ENCODE data around the gene LGALS7. TPM values are rescaled to one million over a fixed set of nuclear protein-coding genes. Genes with fewer than 3 reads are reported as not detected.
"Not testable (repeated sequence)": the region's sequence is repeated elsewhere in the genome, so short reads cannot be mapped to it uniquely, and the experiment has no call there.

The LGALS7 gene
- total RNA-seq, 1 experiment from 2014 or later = not detected

- intact Hi-C loops (cut with micrococcal nuclease; ENCODE audit: unreplicated experiment) = no loop called here
- BruUV-seq (replicated peaks) = no TSS peak
- ATAC-seq = peak; percentile 35; the same call in 1 of the 2 replicates
- Histone ChIP-seq H3K27me3 (ENCODE audit: control insufficient read depth, insufficient read depth, low read length) (no peaks in the 10 kb centered on the region), H3K27ac (ENCODE audit: low read length) (peak overlapping the region; percentile 3; the same call in 1 of the 2 replicates), H3K4me3 (ENCODE audit: low read depth in 2 of 2, low read length in 2 of 2) (no peak overlapping the region), H3K9me3 (ENCODE audit: control insufficient read depth, insufficient read depth, low read depth, low read length) (no peaks in the 10 kb centered on the region), H3K4me1 (ENCODE audit: control insufficient read depth, insufficient read depth, low read length) (peaks cover 7% of the 10 kb centered on the region; the same call in 1 of the 2 replicates), H3K36me3 (ENCODE audit: control insufficient read depth, insufficient read depth, low read length) (no peaks in the 10 kb centered on the region)
- in situ Hi-C loops (cut with HindIII; ENCODE audit: low pct_unique_long_range_greater_than_20kb, low sequenced_read_pairs) = loop anchor here (25.0 kb wide), 1 partner anchor 988 kb away; the partner anchor contains the start of gene LEUTX
- peak; percentile 61 for DNase-seq (ENCODE audit: low read depth, low spot score)
- ChIA-PET POLR2A (interaction anchor here (0.6 to 1.6 kb wide), 3 partner anchors 131 to 1127 kb away, joined by 3 to 5 read pairs (median 3); partner anchors contain the start of genes MRPS12 and SARS2), CTCF (interaction anchor here (0.6 to 1.1 kb wide), 3 partner anchors 77 to 1466 kb away, joined by 4 to 9 read pairs (median 4); partner anchors contain the start of genes MRPS12 and SARS2)
- TF ChIP-seq CTCF (IDR thresholded peaks at IDR 0.05) = no peak
- no peak for TF ChIP-seq REST (IDR thresholded peaks at IDR 0.05; ENCODE audit: insufficient read depth in 1 of 2, low read depth in 2 of 2, low read length in 1 of 2)
- TF ChIP-seq POLR2AphosphoS5 (IDR thresholded peaks at IDR 0.05; ENCODE audit: low read depth, low read length) = no peak
- no peak for TF ChIP-seq SIN3A (IDR thresholded peaks at IDR 0.05; ENCODE audit: borderline replicate concordance, insufficient read depth, low read depth, low read length)
- TF ChIP-seq TCF7L2 (IDR thresholded peaks at IDR 0.05; ENCODE audit: low read depth, low read length) = no peak
Observed at GRCh38 chr19:38799104-38799503, 25.8 kb upstream of the LGALS7 start.

DNA sequence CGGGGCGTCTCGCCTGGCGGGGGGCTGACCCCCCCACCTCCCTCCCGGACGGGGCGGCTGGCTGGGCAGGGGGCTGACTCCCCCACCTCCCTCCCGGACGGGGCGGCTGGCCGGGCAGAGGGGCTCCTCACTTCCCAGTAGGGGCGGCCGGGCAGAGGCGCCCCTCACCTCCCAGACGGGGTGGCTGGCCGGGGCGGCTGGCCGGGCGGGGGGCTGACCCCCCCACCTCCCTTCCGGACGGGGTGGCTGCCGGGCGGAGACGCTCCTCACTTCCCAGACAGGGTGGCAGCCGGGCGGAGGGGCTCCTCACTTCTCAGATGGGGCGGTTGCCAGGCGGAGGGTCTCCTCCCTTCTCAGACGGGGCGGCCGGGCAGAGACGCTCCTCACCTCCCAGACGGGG, 24.5 kb upstream of the LGALS7 start:
- POLR2A ChIA-PET; BruUV-seq (replicated peaks); H3K9me3 ChIP-seq (ENCODE audit: control insufficient read depth, insufficient read depth, low read depth, low read length); H3K4me3 ChIP-seq (ENCODE audit: low read depth in 2 of 2, low read length in 2 of 2); H3K27ac ChIP-seq (ENCODE audit: low read length); CTCF ChIA-PET; H3K4me1 ChIP-seq (ENCODE audit: control insufficient read depth, insufficient read depth, low read length); H3K36me3 ChIP-seq (ENCODE audit: control insufficient read depth, insufficient read depth, low read length); ATAC-seq; intact Hi-C loops (cut with micrococcal nuclease; ENCODE audit: unreplicated experiment); DNase-seq (ENCODE audit: low read depth, low spot score); H3K27me3 ChIP-seq (ENCODE audit: control insufficient read depth, insufficient read depth, low read length): not testable (repeated sequence)
- in situ Hi-C loops (cut with HindIII; ENCODE audit: low pct_unique_long_range_greater_than_20kb, low sequenced_read_pairs) = loop anchor here (25.0 kb wide), 1 partner anchor 990 kb away; the partner anchor contains the start of gene LEUTX

DNA sequence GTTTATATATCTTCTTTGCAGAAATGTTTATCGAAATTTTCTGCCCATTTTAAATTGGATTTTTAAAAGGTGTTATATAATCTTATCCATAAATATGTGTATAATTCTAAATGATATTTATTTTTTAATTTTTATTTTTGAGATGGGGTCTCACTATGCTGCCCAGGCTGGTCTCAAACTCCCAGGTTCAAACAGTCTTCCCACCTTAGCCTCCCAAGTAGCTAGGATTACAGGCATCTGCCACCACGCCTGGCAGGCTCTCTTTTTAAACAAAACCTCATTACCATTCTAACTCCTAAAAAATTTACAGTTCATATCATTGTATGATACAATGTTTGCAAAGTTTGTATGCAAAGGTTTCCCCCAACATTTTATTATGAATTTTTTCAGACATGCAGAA, 22.8 kb upstream of the LGALS7 start:
- H3K4me3 ChIP-seq (ENCODE audit: low read depth in 2 of 2, low read length in 2 of 2) = no peak overlapping the region
- intact Hi-C loops (cut with micrococcal nuclease; ENCODE audit: unreplicated experiment) (no loop called here), in situ Hi-C loops (cut with HindIII; ENCODE audit: low pct_unique_long_range_greater_than_20kb, low sequenced_read_pairs) (loop anchor here (25.0 kb wide), 1 partner anchor 991 kb away; the partner anchor contains the start of gene LEUTX)
- DNase-seq (ENCODE audit: low read depth, low spot score) (no peak), ATAC-seq (no peak)
- no TSS peak for BruUV-seq (replicated peaks)
- H3K36me3 ChIP-seq (ENCODE audit: control insufficient read depth, insufficient read depth, low read length) = no peaks in the 10 kb centered on the region
- H3K4me1 ChIP-seq (ENCODE audit: control insufficient read depth, insufficient read depth, low read length) = peaks cover 9% of the 10 kb centered on the region; the same call in 1 of the 2 replicates
- TF ChIP-seq POLR2AphosphoS5 (IDR thresholded peaks at IDR 0.05; ENCODE audit: low read depth, low read length) (no peak), TCF7L2 (IDR thresholded peaks at IDR 0.05; ENCODE audit: low read depth, low read length) (no peak), CTCF (IDR thresholded peaks at IDR 0.05) (no peak), REST (IDR thresholded peaks at IDR 0.05; ENCODE audit: insufficient read depth in 1 of 2, low read depth in 2 of 2, low read length in 1 of 2) (no peak), SIN3A (IDR thresholded peaks at IDR 0.05; ENCODE audit: borderline replicate concordance, insufficient read depth, low read depth, low read length) (no peak)
- H3K27ac ChIP-seq (ENCODE audit: low read length) = no peak overlapping the region
- ChIA-PET POLR2A (no interaction called here), CTCF (no interaction called here)
- H3K9me3 ChIP-seq (ENCODE audit: control insufficient read depth, insufficient read depth, low read depth, low read length) = no peaks in the 10 kb centered on the region
- H3K27me3 ChIP-seq (ENCODE audit: control insufficient read depth, insufficient read depth, low read length) = no peaks in the 10 kb centered on the region
